Transverse colon (tissue), 4 donors: Measurements from ENCODE around the gene BAIAP2. TPM values are rescaled to one million over a fixed set of nuclear protein-coding genes. Genes with fewer than 3 reads are reported as not detected.

Experiments
- DNase-seq: peaks from one replicate; pipeline ENCODE4 v3.0.0-alpha.2; 2019
- H3K27ac ChIP-seq, 4 donors: fragments of 200-600 bp; sonication (generic); 2 replicates each; pipeline ENCODE4 v1.5.1; 2016 to 2018; ENCODE audit warnings: inconsistent platforms in 4 of 4
- H3K27me3 ChIP-seq: fragments of 200-600 bp; sonication (generic); 2 replicates; pipeline ENCODE4 v1.5.1; 2017; ENCODE audit warnings: inconsistent platforms
- H3K36me3 ChIP-seq, 4 donors: fragments of 200-600 bp; sonication (generic); 2 replicates each; pipeline ENCODE4 v1.5.1; 2017 to 2019; ENCODE audit warnings: inconsistent platforms in 4 of 4
- H3K4me1 ChIP-seq, 4 donors: fragments of 200-600 bp; sonication (generic); 2 replicates each; pipeline ENCODE4 v1.5.1; 2017 to 2020; ENCODE audit warnings: inconsistent platforms in 4 of 4
- H3K4me3 ChIP-seq, 4 donors: fragments of 200-600 bp; sonication (generic); 1 replicate in 1 of 4; 2 replicates in 3 of 4; pipeline versions ENCODE4 v1.5.1 to v1.6.1; 2017 to 2019; ENCODE audit warnings: inconsistent platforms in 4 of 4
- H3K9me3 ChIP-seq, 2 donors: fragments of 200-600 bp; sonication (generic); 2 replicates each; pipeline ENCODE4 v1.5.1; 2017 to 2019; ENCODE audit warnings: inconsistent platforms in 2 of 2
- EP300 ChIP-seq: sonication (generic); formaldehyde crosslinking; IDR thresholded peaks from one replicate; pipeline ENCODE4 v1.6.1; 2017; ENCODE audit warnings: antibody characterized with exemption, low read depth
- POLR2A ChIP-seq: fragments of 450-650 bp; IDR thresholded peaks from one replicate; pipeline ENCODE4 v1.6.1; 2016; ENCODE audit warnings: antibody characterized with exemption, mild to moderate bottlenecking, moderate library complexity
- POLR2AphosphoS5 ChIP-seq, 3 donors: sonication (generic); formaldehyde crosslinking; IDR thresholded peaks; one replicate each; pipeline ENCODE4 v1.6.1; 2016; ENCODE audit warnings: antibody characterized with exemption in 3 of 3
- WGBS, 2 donors: methylation state at CpG; one replicate each; pipeline ENCODE4 v1.1.5; 2018; ENCODE audit warnings: low coverage in 1 of 2; 5-methylcytosine and 5-hydroxymethylcytosine counted together
- in situ Hi-C, 4 donors: fragments of 200-750 bp; cut with MboI; loops; one replicate each; pipeline versions ENCODE4 v1.15.0 to v1.15.1; 2017; ENCODE audit warnings: low sequenced_read_pairs in 3 of 4, low pct_ligation_motif_present in 1 of 4, low pct_unique_long_range_greater_than_20kb in 1 of 4
- intact Hi-C: fragments of 100-400 bp; cut with DNase I; formaldehyde crosslinking; loops from one replicate; pipeline ENCODE4 v1.15.1; 2023; ENCODE audit warnings: low total_unique reads
- total RNA-seq, 4 donors: library from RNA; depleted of rRNA; stranded (reverse); fragments of >200 nt; gene quantifications; one replicate each; pipeline ENCODE4 v1.1.0, GENCODE V29; 2016
- TF ChIP-seq, protein P1 (sequence below), 5 experiments: fragments of 200-600 bp in 3 of 5; fragments of 450-650 bp in 2 of 5; sonication (generic) in 3 of 5; IDR thresholded peaks; 1 replicate in 2 of 5; 2 replicates in 3 of 5; pipeline ENCODE4 v1.5.1; 2016 to 2017; ENCODE audit warnings: antibody characterized with exemption in 5 of 5, inconsistent platforms in 3 of 5, mild to moderate bottlenecking in 2 of 5, moderate library complexity in 1 of 5

The BAIAP2 gene
- total RNA-seq, 4 donors from 2014 or later = 11.7 to 62.1 (median 39.6) TPM

GRCh38 chr17:81123052-81124048 lies 88.4 kb downstream of the BAIAP2 start:
- no peak overlapping the region for H3K27ac ChIP-seq
- peaks cover 0 to 9% (median 4%) of the 10 kb centered on the region in 4 donors for H3K4me1 ChIP-seq
- no peaks in the 10 kb centered on the region for H3K9me3 ChIP-seq
- no peak overlapping the region for H3K4me3 ChIP-seq
- no peak for DNase-seq
- no peak for TF ChIP-seq EP300
- no peak for TF ChIP-seq POLR2A
- TF ChIP-seq POLR2AphosphoS5 (IDR thresholded peaks at IDR 0.05) = no peak
- TF ChIP-seq, protein P1, sequence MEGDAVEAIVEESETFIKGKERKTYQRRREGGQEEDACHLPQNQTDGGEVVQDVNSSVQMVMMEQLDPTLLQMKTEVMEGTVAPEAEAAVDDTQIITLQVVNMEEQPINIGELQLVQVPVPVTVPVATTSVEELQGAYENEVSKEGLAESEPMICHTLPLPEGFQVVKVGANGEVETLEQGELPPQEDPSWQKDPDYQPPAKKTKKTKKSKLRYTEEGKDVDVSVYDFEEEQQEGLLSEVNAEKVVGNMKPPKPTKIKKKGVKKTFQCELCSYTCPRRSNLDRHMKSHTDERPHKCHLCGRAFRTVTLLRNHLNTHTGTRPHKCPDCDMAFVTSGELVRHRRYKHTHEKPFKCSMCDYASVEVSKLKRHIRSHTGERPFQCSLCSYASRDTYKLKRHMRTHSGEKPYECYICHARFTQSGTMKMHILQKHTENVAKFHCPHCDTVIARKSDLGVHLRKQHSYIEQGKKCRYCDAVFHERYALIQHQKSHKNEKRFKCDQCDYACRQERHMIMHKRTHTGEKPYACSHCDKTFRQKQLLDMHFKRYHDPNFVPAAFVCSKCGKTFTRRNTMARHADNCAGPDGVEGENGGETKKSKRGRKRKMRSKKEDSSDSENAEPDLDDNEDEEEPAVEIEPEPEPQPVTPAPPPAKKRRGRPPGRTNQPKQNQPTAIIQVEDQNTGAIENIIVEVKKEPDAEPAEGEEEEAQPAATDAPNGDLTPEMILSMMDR (IDR thresholded peaks at IDR 0.05) = no peak
- in situ Hi-C loops (no loop called here), intact Hi-C loops (no loop called here)
- H3K27me3 ChIP-seq = peaks cover 4% of the 10 kb centered on the region
- WGBS, 2 donors = 80% methylated on average over 25 of the region's 39 CpGs; no CpG with 5 or more reads in 1 of the 2 donors
- H3K36me3 ChIP-seq = no peaks in the 10 kb centered on the region

GRCh38 chr17:81124377-81124776 lies 89.4 kb downstream of the BAIAP2 start:
- no peak for TF ChIP-seq EP300
- no peak for TF ChIP-seq POLR2A
- TF ChIP-seq, protein P1 (IDR thresholded peaks at IDR 0.05) = no peak
- no peak for TF ChIP-seq POLR2AphosphoS5 (IDR thresholded peaks at IDR 0.05)
- Histone ChIP-seq H3K4me3 (no peak overlapping the region), H3K36me3 (no peaks in the 10 kb centered on the region), H3K9me3 (no peaks in the 10 kb centered on the region), H3K27me3 (no peaks in the 10 kb centered on the region), H3K4me1 (peaks cover 0 to 4% (median under 1%) of the 10 kb centered on the region in 4 donors), H3K27ac (no peak overlapping the region)
- in situ Hi-C loops (no loop called here), intact Hi-C loops (no loop called here)
- WGBS, 2 donors = 83% methylated on average over 15 of the region's 18 CpGs; no CpG with 5 or more reads in 1 of the 2 donors
- no peak for DNase-seq

- 38% methylated on average over 14 of the region's 14 CpGs; no CpG with 5 or more reads in 1 of the 2 donors for WGBS, 2 donors
- H3K36me3 ChIP-seq = no peaks in the 10 kb centered on the region
- intact Hi-C loops = no loop called here
Measured at GRCh38 chr17:81125573-81126081, 90.7 kb downstream of the BAIAP2 start.

More at GRCh38 chr17:81125573-81126081, 90.7 kb downstream of the BAIAP2 start:
- no peaks in the 10 kb centered on the region for H3K9me3 ChIP-seq
- no peak overlapping the region for H3K4me3 ChIP-seq
- no peaks in the 10 kb centered on the region for H3K4me1 ChIP-seq
- no peak overlapping the region for H3K27ac ChIP-seq
- in situ Hi-C loops = no loop called here
- DNase-seq = no peak
- TF ChIP-seq POLR2A = no peak
- TF ChIP-seq, protein P1 (IDR thresholded peaks at IDR 0.05) = no peak
- TF ChIP-seq EP300 = no peak
- TF ChIP-seq POLR2AphosphoS5 (IDR thresholded peaks at IDR 0.05) = no peak
- no peaks in the 10 kb centered on the region for H3K27me3 ChIP-seq
